Measurements from ENCODE around the gene MFSD6L.

MFSD6L gene

GRCh38 chr17:8825802-8826201 lies 26.6 kb upstream of the MFSD6L start:
- H3K4me3 ChIP-seq (ENCODE audit: low read depth, low read length): no peak overlapping the region
- no peak for DNase-seq (ENCODE audit: low read depth)
- no peak for TF ChIP-seq CTCF (IDR thresholded peaks at IDR 0.05; ENCODE audit: control insufficient read depth, extremely low read depth, insufficient read depth)

- TF ChIP-seq CTCF (IDR thresholded peaks at IDR 0.05; ENCODE audit: control insufficient read depth, extremely low read depth, insufficient read depth): no peak
- no peak for DNase-seq (ENCODE audit: low read depth)
- H3K4me3 ChIP-seq (ENCODE audit: low read depth, low read length): no peak overlapping the region
Measured at GRCh38 chr17:8823279-8823678, 24.1 kb upstream of the MFSD6L start.

- TF ChIP-seq CTCF (IDR thresholded peaks at IDR 0.05; ENCODE audit: control insufficient read depth, extremely low read depth, insufficient read depth): no peak
- DNase-seq (ENCODE audit: low read depth): no peak
- no peak overlapping the region for H3K4me3 ChIP-seq (ENCODE audit: low read depth, low read length)
Measured at GRCh38 chr17:8822401-8823035, 23.4 kb upstream of the MFSD6L start.

GRCh38 chr17:8821446-8822105 lies 22.4 kb upstream of the MFSD6L start:
- DNase-seq (ENCODE audit: low read depth): no peak
- no peak overlapping the region for H3K4me3 ChIP-seq (ENCODE audit: low read depth, low read length)
- no peak for TF ChIP-seq CTCF (IDR thresholded peaks at IDR 0.05; ENCODE audit: control insufficient read depth, extremely low read depth, insufficient read depth)

GRCh38 chr17:8820311-8821010 lies 21.3 kb upstream of the MFSD6L start:
- no peak for DNase-seq (ENCODE audit: low read depth)
- no peak for TF ChIP-seq CTCF (IDR thresholded peaks at IDR 0.05; ENCODE audit: control insufficient read depth, extremely low read depth, insufficient read depth)
- H3K4me3 ChIP-seq (ENCODE audit: low read depth, low read length): no peak overlapping the region

GRCh38 chr17:8818654-8819330 lies 19.6 kb upstream of the MFSD6L start:
- no peak for DNase-seq (ENCODE audit: low read depth)
- H3K4me3 ChIP-seq (ENCODE audit: low read depth, low read length): no peak overlapping the region
- no peak for TF ChIP-seq CTCF (IDR thresholded peaks at IDR 0.05; ENCODE audit: control insufficient read depth, extremely low read depth, insufficient read depth)
